GM12865 (cell line): ENCODE results near the gene ARID2.

Source experiments
- DNase-seq: peaks from one replicate; pipeline ENCODE4 v3.0.0; 2010; ENCODE audit warnings: low read depth
- H3K4me3 ChIP-seq: 2 replicates; pipeline ENCODE4 v1.5.1; 2011; ENCODE audit warnings: mild to moderate bottlenecking, low read depth, low read length, control low read depth
- TF ChIP-seq, protein P1 (sequence below): IDR thresholded peaks from 2 replicates; pipeline ENCODE4 v1.5.1; 2011; ENCODE audit warnings: low read length, control low read depth, low read depth, inconsistent platforms; ENCODE audit not compliant: insufficient read depth; ENCODE audit errors: missing control alignments

ARID2 gene

GRCh38 chr12:45688183-45688582, 41.3 kb upstream of the ARID2 start:
- no peak for DNase-seq
- TF ChIP-seq, protein P1, sequence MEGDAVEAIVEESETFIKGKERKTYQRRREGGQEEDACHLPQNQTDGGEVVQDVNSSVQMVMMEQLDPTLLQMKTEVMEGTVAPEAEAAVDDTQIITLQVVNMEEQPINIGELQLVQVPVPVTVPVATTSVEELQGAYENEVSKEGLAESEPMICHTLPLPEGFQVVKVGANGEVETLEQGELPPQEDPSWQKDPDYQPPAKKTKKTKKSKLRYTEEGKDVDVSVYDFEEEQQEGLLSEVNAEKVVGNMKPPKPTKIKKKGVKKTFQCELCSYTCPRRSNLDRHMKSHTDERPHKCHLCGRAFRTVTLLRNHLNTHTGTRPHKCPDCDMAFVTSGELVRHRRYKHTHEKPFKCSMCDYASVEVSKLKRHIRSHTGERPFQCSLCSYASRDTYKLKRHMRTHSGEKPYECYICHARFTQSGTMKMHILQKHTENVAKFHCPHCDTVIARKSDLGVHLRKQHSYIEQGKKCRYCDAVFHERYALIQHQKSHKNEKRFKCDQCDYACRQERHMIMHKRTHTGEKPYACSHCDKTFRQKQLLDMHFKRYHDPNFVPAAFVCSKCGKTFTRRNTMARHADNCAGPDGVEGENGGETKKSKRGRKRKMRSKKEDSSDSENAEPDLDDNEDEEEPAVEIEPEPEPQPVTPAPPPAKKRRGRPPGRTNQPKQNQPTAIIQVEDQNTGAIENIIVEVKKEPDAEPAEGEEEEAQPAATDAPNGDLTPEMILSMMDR = no peak
- H3K4me3 ChIP-seq = no peak overlapping the region

GRCh38 chr12:45695035-45695434, 34.5 kb upstream of the ARID2 start:
- no peak overlapping the region for H3K4me3 ChIP-seq
- DNase-seq = no peak
- TF ChIP-seq, protein P1 = no peak

DNA sequence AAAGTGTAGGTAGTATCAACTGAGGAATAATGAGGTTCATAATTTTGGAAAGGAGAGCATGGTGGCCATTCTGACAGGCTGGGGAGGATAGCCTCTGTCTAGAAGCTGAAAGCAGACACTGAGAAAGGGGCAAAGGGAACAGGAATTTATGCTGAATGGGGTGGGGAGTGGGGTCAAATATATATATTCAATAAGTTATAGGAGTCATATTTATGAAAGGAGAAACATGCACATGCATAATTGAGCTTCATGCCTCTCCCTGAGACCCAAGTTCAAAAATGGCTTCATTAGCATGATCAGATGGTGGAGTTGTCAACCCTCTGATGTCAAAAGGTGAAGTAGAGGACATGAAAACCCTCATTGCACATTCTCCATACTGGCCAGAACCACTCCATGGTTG, 33.9 kb upstream of the ARID2 start:
- H3K4me3 ChIP-seq = no peak overlapping the region
- no peak for DNase-seq
- TF ChIP-seq, protein P1 = no peak

GRCh38 chr12:45696049-45696448, 33.5 kb upstream of the ARID2 start:
- no peak overlapping the region for H3K4me3 ChIP-seq
- no peak for DNase-seq
- TF ChIP-seq, protein P1 = no peak

- DNase-seq = no peak
- no peak overlapping the region for H3K4me3 ChIP-seq
- TF ChIP-seq, protein P1 = no peak
Observed at GRCh38 chr12:45697371-45697770, 32.1 kb upstream of the ARID2 start.

- no peak overlapping the region for H3K4me3 ChIP-seq
- TF ChIP-seq, protein P1 = no peak
- no peak for DNase-seq
Observed at GRCh38 chr12:45701296-45701695, 28.2 kb upstream of the ARID2 start.

GRCh38 chr12:45703942-45704341, 25.6 kb upstream of the ARID2 start:
- no peak for DNase-seq
- H3K4me3 ChIP-seq = no peak overlapping the region
- TF ChIP-seq, protein P1 = no peak
